Sigmoid colon (tissue), 4 donors: ENCODE results near the gene GPANK1.

Experiments used
- CTCF ChIP-seq, 4 experiments: fragments of 450-650 bp in 3 of 4; fragments of 200-600 bp in 1 of 4; IDR thresholded peaks; one replicate each; pipeline ENCODE4 v1.5.1; 2016 to 2019; ENCODE audit warnings: antibody characterized with exemption in 4 of 4, mild to moderate bottlenecking in 3 of 4, moderate library complexity in 2 of 4
- POLR2AphosphoS5 ChIP-seq, 4 donors: sonication (generic); formaldehyde crosslinking; IDR thresholded peaks; one replicate each; pipeline ENCODE4 v1.6.1; 2017; ENCODE audit warnings: antibody characterized with exemption in 4 of 4

- TF ChIP-seq CTCF (IDR thresholded peaks at IDR 0.05) (no peak), POLR2AphosphoS5 (IDR thresholded peaks at IDR 0.05) (no peak)
Measured at GRCh38 chr6:31686483-31686882, 21.7 kb upstream of the GPANK1 start.
